Tibial artery (tissue), 4 donors: Measurements from ENCODE around the gene SUGP1.

Source experiments
- DNase-seq, 2 donors: peaks; one replicate each; pipeline ENCODE4 v3.0.0-alpha.2; 2019
- H3K27ac ChIP-seq, 2 donors: fragments of 200-600 bp; sonication (generic) in 1 of 2; 1 replicate in 1 of 2; 2 replicates in 1 of 2; pipeline ENCODE4 v1.5.1; 2018 to 2019; ENCODE audit warnings: mild to moderate bottlenecking in 1 of 2
- H3K27me3 ChIP-seq, 2 donors: fragments of 200-600 bp; sonication (generic) in 1 of 2; one replicate each; pipeline versions ENCODE4 v1.5.1 to v1.6.0; 2016 to 2019
- H3K36me3 ChIP-seq, 3 donors: fragments of 200-600 bp; sonication (generic) in 2 of 3; one replicate each; pipeline ENCODE4 v1.5.1; 2016 to 2019; ENCODE audit warnings: mild to moderate bottlenecking in 2 of 3
- H3K4me1 ChIP-seq, 4 donors: fragments of 200-600 bp; sonication (generic) in 2 of 4; 1 replicate in 3 of 4; 2 replicates in 1 of 4; pipeline ENCODE4 v1.5.1; 2016 to 2019
- H3K4me3 ChIP-seq, 2 donors: fragments of 200-600 bp; sonication (generic) in 1 of 2; 1 replicate in 1 of 2; 2 replicates in 1 of 2; pipeline ENCODE4 v1.5.1; 2018 to 2019; ENCODE audit warnings: mild to moderate bottlenecking in 2 of 2
- H3K9me3 ChIP-seq, 3 donors: fragments of 200-600 bp; sonication (generic) in 1 of 3; one replicate each; pipeline ENCODE4 v1.5.1; 2016 to 2019
- CTCF ChIP-seq, 2 experiments: fragments of 200-600 bp in 1 of 2; fragments of 450-650 bp in 1 of 2; IDR thresholded peaks; one replicate each; pipeline ENCODE4 v1.5.1; 2017 to 2019; ENCODE audit warnings: antibody characterized with exemption in 2 of 2, mild to moderate bottlenecking in 1 of 2, moderate library complexity in 1 of 2
- intact Hi-C: fragments of 100-400 bp; cut with DNase I; formaldehyde crosslinking; loops from one replicate; pipeline ENCODE4 v1.15.0; 2023; ENCODE audit warnings: low total_unique reads

The SUGP1 gene

DNA sequence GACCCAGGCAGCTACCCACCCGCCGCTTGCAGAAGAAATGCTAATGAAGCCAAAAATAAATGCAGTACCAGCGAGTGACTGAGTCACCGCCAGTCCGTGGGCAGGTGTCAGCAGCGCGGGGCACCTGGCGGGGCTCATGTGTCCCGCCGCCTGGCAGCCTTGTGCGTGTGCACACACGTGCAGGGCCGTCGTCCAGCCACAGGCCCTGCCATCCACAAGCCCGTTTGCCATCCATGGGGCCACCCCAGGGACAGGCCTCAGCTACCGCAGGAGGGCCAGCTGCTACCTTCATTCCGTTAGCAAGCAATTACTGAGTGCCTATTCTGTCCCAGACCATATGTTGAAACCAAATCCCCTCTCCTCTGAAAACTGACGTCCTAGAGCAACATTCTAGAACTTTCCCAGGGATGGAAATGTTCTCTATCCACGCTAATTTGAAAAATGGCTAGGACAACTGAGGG, 88.0 kb downstream of the SUGP1 start:
- no peak overlapping the region for H3K4me3 ChIP-seq
- peaks cover 0 to 19% of the 10 kb centered on the region in 2 donors for H3K27me3 ChIP-seq
- intact Hi-C loops = no loop called here
- H3K9me3 ChIP-seq = peaks cover 8 to 35% (median 24%) of the 10 kb centered on the region in 3 donors
- no peaks in the 10 kb centered on the region for H3K36me3 ChIP-seq
- no peaks in the 10 kb centered on the region for H3K4me1 ChIP-seq
- no peak for TF ChIP-seq CTCF (IDR thresholded peaks at IDR 0.05)
- no peak for DNase-seq
- no peak overlapping the region for H3K27ac ChIP-seq

DNA sequence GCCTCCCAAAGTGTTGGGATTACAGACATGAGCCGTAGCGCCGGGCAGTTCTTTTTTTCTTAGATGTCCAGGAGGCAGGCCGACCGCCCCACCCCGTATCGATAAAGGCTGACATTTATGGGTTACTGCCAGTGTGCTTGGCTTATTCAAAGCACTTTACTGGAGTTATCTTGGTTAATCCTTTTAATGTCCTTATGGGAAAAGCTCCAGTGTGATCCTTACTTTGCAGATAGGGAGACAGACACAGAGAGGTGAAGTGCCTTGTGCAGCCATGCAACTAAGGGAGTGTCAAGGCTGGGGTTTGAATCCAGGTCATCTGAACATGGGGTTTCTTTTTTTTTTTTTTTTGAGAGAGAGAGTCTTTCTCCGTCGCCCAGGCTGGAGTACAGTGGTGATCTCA, 89.3 kb downstream of the SUGP1 start:
- intact Hi-C loops = no loop called here
- Histone ChIP-seq H3K36me3 (no peaks in the 10 kb centered on the region), H3K9me3 (peaks cover 8 to 28% (median 24%) of the 10 kb centered on the region in 3 donors), H3K4me3 (no peak overlapping the region), H3K27ac (no peak overlapping the region), H3K27me3 (peaks cover 0 to 32% of the 10 kb centered on the region in 2 donors), H3K4me1 (no peaks in the 10 kb centered on the region)
- no peak for DNase-seq
- no peak for TF ChIP-seq CTCF (IDR thresholded peaks at IDR 0.05)

GRCh38 chr19:19229701-19230100, 90.6 kb downstream of the SUGP1 start:
- TF ChIP-seq CTCF (IDR thresholded peaks at IDR 0.05) = no peak
- H3K27me3 ChIP-seq = peaks cover 0 to 45% of the 10 kb centered on the region in 2 donors
- H3K4me3 ChIP-seq = no peak overlapping the region
- H3K36me3 ChIP-seq = no peaks in the 10 kb centered on the region
- peaks cover 0 to 8% (median 6%) of the 10 kb centered on the region in 4 donors for H3K4me1 ChIP-seq
- no peak for DNase-seq
- intact Hi-C loops = no loop called here
- H3K9me3 ChIP-seq = peaks cover 2 to 16% (median 15%) of the 10 kb centered on the region in 3 donors
- no peak overlapping the region for H3K27ac ChIP-seq

GRCh38 chr19:19227217-19227616, 93.1 kb downstream of the SUGP1 start:
- Histone ChIP-seq H3K27ac (no peak overlapping the region), H3K4me3 (no peak overlapping the region), H3K36me3 (no peaks in the 10 kb centered on the region), H3K27me3 (peaks cover 0 to 61% of the 10 kb centered on the region in 2 donors), H3K9me3 (no peaks in the 10 kb centered on the region), H3K4me1 (peaks cover 0 to 9% (median 7%) of the 10 kb centered on the region in 4 donors)
- TF ChIP-seq CTCF (IDR thresholded peaks at IDR 0.05) = no peak
- no peak for DNase-seq
- intact Hi-C loops = no loop called here

DNA sequence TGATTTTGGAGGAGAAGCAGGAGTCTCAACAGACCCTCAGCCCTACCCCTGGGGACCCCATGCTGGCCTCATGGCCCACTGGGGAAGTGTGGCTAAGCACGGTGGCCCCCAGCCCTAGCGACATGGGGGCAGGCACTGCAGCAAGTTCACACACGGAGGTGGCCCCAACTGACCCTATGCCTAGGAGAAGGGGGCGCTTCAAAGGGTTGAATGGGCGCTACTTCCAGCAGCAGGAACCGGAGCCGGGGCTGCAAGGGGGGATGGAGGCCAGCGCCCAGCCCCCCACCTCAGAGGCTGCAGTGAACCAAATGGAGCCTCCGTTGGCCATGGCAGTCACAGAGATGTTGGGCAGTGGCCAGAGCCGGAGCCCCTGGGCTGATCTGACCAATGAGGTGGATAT, 93.6 kb downstream of the SUGP1 start:
- no peaks in the 10 kb centered on the region for H3K9me3 ChIP-seq

More for the DNA sequence above, 93.6 kb downstream of the SUGP1 start:
- H3K36me3 ChIP-seq = no peaks in the 10 kb centered on the region
- peaks cover 0 to 9% (median 7%) of the 10 kb centered on the region in 4 donors for H3K4me1 ChIP-seq
- peaks cover 0 to 61% of the 10 kb centered on the region in 2 donors for H3K27me3 ChIP-seq
- no peak overlapping the region for H3K27ac ChIP-seq
- no peak overlapping the region for H3K4me3 ChIP-seq
- no peak for TF ChIP-seq CTCF (IDR thresholded peaks at IDR 0.05)
- intact Hi-C loops = no loop called here
- DNase-seq = no peak
